ENCODE data around the gene DDO.

The DDO gene

DNA sequence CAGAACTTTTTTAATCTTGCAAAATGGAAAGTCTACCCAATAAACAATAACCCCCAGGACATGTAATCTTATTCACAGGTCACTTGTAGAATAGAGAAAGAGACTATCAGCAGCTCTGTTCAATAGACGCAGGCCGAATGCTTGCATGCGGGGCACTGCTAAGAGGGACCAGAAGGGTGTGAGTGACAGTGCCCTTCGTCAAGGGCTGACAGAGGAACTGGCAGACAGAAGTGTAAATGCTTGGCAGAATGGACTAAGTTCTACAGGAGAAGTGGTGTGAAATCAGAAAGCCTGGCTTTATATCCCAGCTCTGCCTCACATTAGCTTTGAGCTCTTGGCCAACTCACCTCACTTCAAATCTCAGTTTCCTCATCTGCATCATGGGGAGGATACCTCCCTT is 21.0 kb downstream of the DDO start:
- Histone ChIP-seq H3K4me2 (ENCODE audit: low read length) (no peak overlapping the region), H2BK15ac (replicated peaks; ENCODE audit: low read depth) (no peak overlapping the region), H3K56ac (ENCODE audit: low read length) (no peak overlapping the region), H3K4me3 (ENCODE audit: low read length) (no peak overlapping the region), H3K27ac (ENCODE audit: low read depth, low read length) (no peak overlapping the region), H3K18ac (ENCODE audit: low read length) (no peak overlapping the region), H3K79me1 (ENCODE audit: low read length) (no peaks in the 10 kb centered on the region), H3K36me3 (ENCODE audit: control insufficient read depth, insufficient read depth, low read length) (no peaks in the 10 kb centered on the region), H2BK5ac (ENCODE audit: low read length) (no peak overlapping the region), H3K4ac (ENCODE audit: low read depth, low read length) (no peak overlapping the region), H3K27me3 (ENCODE audit: insufficient read depth, low read length, poor library complexity) (no peaks in the 10 kb centered on the region), H3K79me2 (ENCODE audit: control insufficient read depth, insufficient read depth, low read length) (no peaks in the 10 kb centered on the region), H2AK5ac (ENCODE audit: low read length) (no peak overlapping the region), H2BK120ac (ENCODE audit: low read depth, low read length) (no peak overlapping the region), H4K5ac (ENCODE audit: low read length) (no peak overlapping the region), H3K23ac (ENCODE audit: low read length) (no peak overlapping the region), H3K9ac (ENCODE audit: low read length) (no peak overlapping the region), H4K8ac (ENCODE audit: low read depth, low read length) (no peak overlapping the region), H3K4me1 (ENCODE audit: control insufficient read depth, low read depth, low read length) (no peaks in the 10 kb centered on the region)
- WGBS (ENCODE audit: extremely low coverage, insufficient coverage, low lambda C conversion rate), result no CpG with 5 or more reads among the region's 4 CpGs
- DNase-seq, result no peak

DNA sequence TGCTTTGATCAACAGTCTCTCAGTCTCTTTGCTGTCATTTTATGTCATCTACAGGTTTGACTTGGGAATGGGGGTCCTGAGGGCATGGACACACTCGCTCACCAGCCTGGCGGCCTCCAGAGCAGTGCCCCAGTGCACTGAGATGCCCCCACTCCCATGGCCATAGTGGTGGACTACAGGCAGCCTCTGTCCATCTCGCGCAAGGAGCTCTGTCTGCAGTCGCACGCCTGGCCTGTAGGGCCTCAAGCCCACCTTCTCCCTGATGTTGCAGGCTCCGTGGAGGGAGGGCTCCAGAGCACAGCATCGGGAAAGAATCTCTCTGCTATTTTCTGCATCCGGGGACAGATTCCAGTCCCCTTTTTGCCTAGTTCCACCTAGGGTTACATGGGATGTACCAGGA is 22.6 kb downstream of the DDO start:
- peak; percentile 31 for DNase-seq
- WGBS (ENCODE audit: extremely low coverage, insufficient coverage, low lambda C conversion rate), result no CpG with 5 or more reads among the region's 9 CpGs
- no peaks in the 10 kb centered on the region for H3K36me3 ChIP-seq (ENCODE audit: control insufficient read depth, insufficient read depth, low read length)

DNA sequence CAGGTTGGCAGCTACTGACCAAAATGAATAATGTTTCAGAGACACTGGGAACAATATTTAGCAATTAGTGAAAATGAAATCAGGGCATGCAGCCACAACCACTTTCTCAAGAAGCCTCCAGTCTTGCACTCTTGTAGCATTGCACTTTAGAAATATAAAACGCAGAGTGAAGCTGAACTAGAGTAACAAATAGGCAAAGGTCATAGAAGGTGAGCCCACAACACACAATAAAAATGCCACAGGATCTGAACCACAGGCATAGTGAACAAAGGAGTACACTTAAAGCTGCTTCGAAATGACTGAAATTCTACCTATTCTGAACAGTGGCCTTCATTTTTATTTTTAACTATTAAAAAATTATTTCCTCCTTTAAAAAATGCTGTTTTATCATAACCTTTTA is 25.0 kb downstream of the DDO start:
- no peak overlapping the region for H3K4me2 ChIP-seq (ENCODE audit: low read length)
- H3K27ac ChIP-seq (ENCODE audit: low read depth, low read length), result no peak overlapping the region
- H3K79me1 ChIP-seq (ENCODE audit: low read length), result no peaks in the 10 kb centered on the region
- H2BK5ac ChIP-seq (ENCODE audit: low read length), result no peak overlapping the region
- H3K56ac ChIP-seq (ENCODE audit: low read length), result no peak overlapping the region
- no peak overlapping the region for H3K9ac ChIP-seq (ENCODE audit: low read length)
- H3K4me3 ChIP-seq (ENCODE audit: low read length), result no peak overlapping the region
- no peak overlapping the region for H2BK120ac ChIP-seq (ENCODE audit: low read depth, low read length)
- no peak overlapping the region for H3K23ac ChIP-seq (ENCODE audit: low read length)
- H3K18ac ChIP-seq (ENCODE audit: low read length), result no peak overlapping the region
- DNase-seq, result no peak
- no peak overlapping the region for H4K8ac ChIP-seq (ENCODE audit: low read depth, low read length)
- WGBS (ENCODE audit: extremely low coverage, insufficient coverage, low lambda C conversion rate), result no CpG with 5 or more reads among the region's 2 CpGs
- H3K36me3 ChIP-seq (ENCODE audit: control insufficient read depth, insufficient read depth, low read length), result no peaks in the 10 kb centered on the region
- no peak overlapping the region for H2AK5ac ChIP-seq (ENCODE audit: low read length)
- no peak overlapping the region for H3K4ac ChIP-seq (ENCODE audit: low read depth, low read length)
- no peak overlapping the region for H2BK15ac ChIP-seq (replicated peaks; ENCODE audit: low read depth)
- H4K5ac ChIP-seq (ENCODE audit: low read length), result no peak overlapping the region
- no peaks in the 10 kb centered on the region for H3K27me3 ChIP-seq (ENCODE audit: insufficient read depth, low read length, poor library complexity)
- H3K79me2 ChIP-seq (ENCODE audit: control insufficient read depth, insufficient read depth, low read length), result no peaks in the 10 kb centered on the region
- H3K4me1 ChIP-seq (ENCODE audit: control insufficient read depth, low read depth, low read length), result no peaks in the 10 kb centered on the region

More for the DNA sequence above, 22.6 kb downstream of the DDO start:
- Histone ChIP-seq H4K5ac (ENCODE audit: low read length) (no peak overlapping the region), H3K79me1 (ENCODE audit: low read length) (no peaks in the 10 kb centered on the region), H3K27me3 (ENCODE audit: insufficient read depth, low read length, poor library complexity) (no peaks in the 10 kb centered on the region), H3K4me2 (ENCODE audit: low read length) (no peak overlapping the region), H3K4me3 (ENCODE audit: low read length) (no peak overlapping the region), H3K4me1 (ENCODE audit: control insufficient read depth, low read depth, low read length) (no peaks in the 10 kb centered on the region), H2AK5ac (ENCODE audit: low read length) (no peak overlapping the region), H2BK15ac (replicated peaks; ENCODE audit: low read depth) (no peak overlapping the region), H3K79me2 (ENCODE audit: control insufficient read depth, insufficient read depth, low read length) (no peaks in the 10 kb centered on the region), H3K56ac (ENCODE audit: low read length) (no peak overlapping the region), H3K9ac (ENCODE audit: low read length) (no peak overlapping the region), H4K8ac (ENCODE audit: low read depth, low read length) (no peak overlapping the region), H3K23ac (ENCODE audit: low read length) (no peak overlapping the region), H3K4ac (ENCODE audit: low read depth, low read length) (no peak overlapping the region), H3K27ac (ENCODE audit: low read depth, low read length) (no peak overlapping the region), H2BK5ac (ENCODE audit: low read length) (no peak overlapping the region), H2BK120ac (ENCODE audit: low read depth, low read length) (no peak overlapping the region), H3K18ac (ENCODE audit: low read length) (no peak overlapping the region)

DNA sequence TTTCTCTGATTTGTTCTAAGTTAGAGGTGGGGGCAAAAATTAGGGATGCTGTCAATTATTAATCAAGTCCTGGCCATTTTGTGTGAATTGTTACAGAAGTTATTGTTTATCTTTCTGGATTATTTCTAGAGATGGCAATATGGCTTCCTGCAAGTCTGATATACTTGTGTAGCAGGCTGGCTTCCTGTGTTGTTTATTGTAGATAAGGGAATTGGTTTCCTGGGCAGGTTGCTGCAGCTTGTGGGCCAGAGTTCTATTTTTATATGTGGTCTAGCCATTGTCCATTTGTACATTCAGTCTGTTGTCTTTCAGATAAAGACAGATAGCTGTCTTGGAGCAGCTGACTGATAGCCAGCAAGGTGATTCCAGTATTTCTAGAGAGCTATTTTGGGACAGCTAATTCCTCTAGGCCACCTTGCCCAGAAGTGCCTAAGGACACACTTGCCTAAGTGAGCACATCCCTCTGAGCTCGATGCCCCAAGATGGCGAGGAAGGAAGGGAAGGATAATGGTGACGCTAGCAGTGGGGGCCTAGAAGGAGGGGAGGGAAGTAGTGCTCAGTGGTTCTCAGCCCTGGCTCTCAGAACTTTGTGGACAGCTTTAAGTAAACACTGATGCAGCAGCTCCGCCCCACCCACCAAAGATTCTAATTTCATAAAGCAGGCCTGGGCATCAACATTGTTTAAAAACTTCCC is 25.5 kb downstream of the DDO start:
- H3K56ac ChIP-seq (ENCODE audit: low read length), result no peak overlapping the region
- no peak overlapping the region for H2BK5ac ChIP-seq (ENCODE audit: low read length)
- H3K79me2 ChIP-seq (ENCODE audit: control insufficient read depth, insufficient read depth, low read length), result no peaks in the 10 kb centered on the region
- no CpG with 5 or more reads among the region's 4 CpGs for WGBS (ENCODE audit: extremely low coverage, insufficient coverage, low lambda C conversion rate)
- H2AK5ac ChIP-seq (ENCODE audit: low read length), result no peak overlapping the region
- H4K8ac ChIP-seq (ENCODE audit: low read depth, low read length), result no peak overlapping the region
- no peak overlapping the region for H3K18ac ChIP-seq (ENCODE audit: low read length)
- no peaks in the 10 kb centered on the region for H3K27me3 ChIP-seq (ENCODE audit: insufficient read depth, low read length, poor library complexity)
- H4K5ac ChIP-seq (ENCODE audit: low read length), result no peak overlapping the region
- H3K23ac ChIP-seq (ENCODE audit: low read length), result no peak overlapping the region
- H3K27ac ChIP-seq (ENCODE audit: low read depth, low read length), result no peak overlapping the region
- H3K4me3 ChIP-seq (ENCODE audit: low read length), result no peak overlapping the region
- H3K9ac ChIP-seq (ENCODE audit: low read length), result no peak overlapping the region
- H3K4me1 ChIP-seq (ENCODE audit: control insufficient read depth, low read depth, low read length), result no peaks in the 10 kb centered on the region
- H3K36me3 ChIP-seq (ENCODE audit: control insufficient read depth, insufficient read depth, low read length), result no peaks in the 10 kb centered on the region
- H3K79me1 ChIP-seq (ENCODE audit: low read length), result no peaks in the 10 kb centered on the region
- no peak overlapping the region for H2BK15ac ChIP-seq (replicated peaks; ENCODE audit: low read depth)
- H3K4ac ChIP-seq (ENCODE audit: low read depth, low read length), result peak overlapping the region; percentile 2
- DNase-seq, result no peak
- no peak overlapping the region for H3K4me2 ChIP-seq (ENCODE audit: low read length)
- H2BK120ac ChIP-seq (ENCODE audit: low read depth, low read length), result no peak overlapping the region

DNA sequence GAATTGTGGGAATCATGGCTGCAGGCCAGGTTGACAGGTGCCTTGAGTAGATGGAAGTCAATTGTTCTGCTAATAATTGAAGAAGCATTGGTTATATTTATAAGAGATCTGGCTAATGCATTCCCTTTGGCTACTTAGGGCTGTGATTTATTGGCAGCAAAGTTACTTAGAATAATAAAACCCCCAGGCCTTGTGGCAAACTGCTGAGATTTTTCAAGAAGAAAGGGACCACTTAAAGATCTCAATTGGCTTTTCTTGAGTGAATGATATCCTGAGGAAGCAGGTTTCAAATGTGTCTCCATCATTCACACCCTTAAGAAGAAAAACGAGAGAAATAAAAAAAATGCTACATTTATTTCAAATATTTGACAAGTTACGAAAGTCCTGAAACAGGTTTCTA is 27.4 kb downstream of the DDO start:
- DNase-seq, result no peak
- WGBS (ENCODE audit: extremely low coverage, insufficient coverage, low lambda C conversion rate), result no CpG with 5 or more reads among the region's 2 CpGs

GRCh38 chr6:110385458-110385863 is 29.9 kb downstream of the DDO start:
- Histone ChIP-seq H3K79me2 (ENCODE audit: control insufficient read depth, insufficient read depth, low read length) (no peaks in the 10 kb centered on the region), H3K36me3 (ENCODE audit: control insufficient read depth, insufficient read depth, low read length) (no peaks in the 10 kb centered on the region), H3K27ac (ENCODE audit: low read depth, low read length) (no peak overlapping the region), H2AK5ac (ENCODE audit: low read length) (no peak overlapping the region), H3K79me1 (ENCODE audit: low read length) (no peaks in the 10 kb centered on the region), H3K9ac (ENCODE audit: low read length) (no peak overlapping the region), H2BK15ac (replicated peaks; ENCODE audit: low read depth) (no peak overlapping the region), H3K18ac (ENCODE audit: low read length) (no peak overlapping the region), H2BK120ac (ENCODE audit: low read depth, low read length) (no peak overlapping the region), H3K4me1 (ENCODE audit: control insufficient read depth, low read depth, low read length) (no peaks in the 10 kb centered on the region), H3K4me3 (ENCODE audit: low read length) (no peak overlapping the region), H2BK5ac (ENCODE audit: low read length) (no peak overlapping the region), H3K23ac (ENCODE audit: low read length) (no peak overlapping the region), H3K56ac (ENCODE audit: low read length) (no peak overlapping the region), H3K4me2 (ENCODE audit: low read length) (no peak overlapping the region), H3K4ac (ENCODE audit: low read depth, low read length) (no peak overlapping the region), H4K8ac (ENCODE audit: low read depth, low read length) (no peak overlapping the region), H3K27me3 (ENCODE audit: insufficient read depth, low read length, poor library complexity) (no peaks in the 10 kb centered on the region), H4K5ac (ENCODE audit: low read length) (no peak overlapping the region)
- WGBS (ENCODE audit: extremely low coverage, insufficient coverage, low lambda C conversion rate), result no CpG with 5 or more reads among the region's 1 CpG
- DNase-seq, result no peak

More for the DNA sequence above, 27.4 kb downstream of the DDO start:
- Histone ChIP-seq H3K27me3 (ENCODE audit: insufficient read depth, low read length, poor library complexity) (no peaks in the 10 kb centered on the region), H3K79me1 (ENCODE audit: low read length) (no peaks in the 10 kb centered on the region), H3K4me3 (ENCODE audit: low read length) (no peak overlapping the region), H4K5ac (ENCODE audit: low read length) (no peak overlapping the region), H2BK120ac (ENCODE audit: low read depth, low read length) (no peak overlapping the region), H3K4me1 (ENCODE audit: control insufficient read depth, low read depth, low read length) (no peaks in the 10 kb centered on the region), H3K36me3 (ENCODE audit: control insufficient read depth, insufficient read depth, low read length) (no peaks in the 10 kb centered on the region), H3K4me2 (ENCODE audit: low read length) (no peak overlapping the region), H3K23ac (ENCODE audit: low read length) (no peak overlapping the region), H3K79me2 (ENCODE audit: control insufficient read depth, insufficient read depth, low read length) (no peaks in the 10 kb centered on the region), H3K56ac (ENCODE audit: low read length) (no peak overlapping the region), H2BK15ac (replicated peaks; ENCODE audit: low read depth) (no peak overlapping the region), H3K9ac (ENCODE audit: low read length) (no peak overlapping the region), H2AK5ac (ENCODE audit: low read length) (no peak overlapping the region), H4K8ac (ENCODE audit: low read depth, low read length) (no peak overlapping the region), H3K18ac (ENCODE audit: low read length) (no peak overlapping the region), H3K27ac (ENCODE audit: low read depth, low read length) (no peak overlapping the region), H2BK5ac (ENCODE audit: low read length) (no peak overlapping the region), H3K4ac (ENCODE audit: low read depth, low read length) (no peak overlapping the region)

Data from mesendoderm (in vitro differentiated cells).